ENCODE measurements around the gene CDPF1. TPM values are rescaled to one million over a fixed set of nuclear protein-coding genes. Genes with fewer than 3 reads are reported as not detected.
A peak's percentile ranks its signal among the peaks of the same experiment; 100 is the strongest.

Gene CDPF1
- total RNA-seq, 1 donor from 2014 or later, result 5.7 TPM

- H3K4me3 ChIP-seq (ENCODE audit: insufficient read depth, low read depth, low read length), result no peak overlapping the region
- no peaks in the 10 kb centered on the region for H3K9me3 ChIP-seq (ENCODE audit: insufficient read depth, low read depth, low read length)
- H3K79me2 ChIP-seq (ENCODE audit: insufficient read depth, low read length), result no peaks in the 10 kb centered on the region
- H3K27ac Mint-ChIP-seq (ENCODE audit: unreplicated experiment), result peak overlapping the region; percentile 26
- H3K36me3 ChIP-seq (ENCODE audit: insufficient read depth, low read length), result peaks cover 2% of the 10 kb centered on the region
- H3K4me2 ChIP-seq (ENCODE audit: low read length), result no peak overlapping the region
- no peaks in the 10 kb centered on the region for H3K27me3 ChIP-seq (ENCODE audit: insufficient read depth, low read length)
- TF ChIP-seq EZH2 (IDR thresholded peaks at IDR 0.05; ENCODE audit: insufficient read depth, low read length) (no peak), CTCF (IDR thresholded peaks at IDR 0.05; ENCODE audit: insufficient read depth, low read depth, low read length) (no peak)
- H2AFZ ChIP-seq (ENCODE audit: low read depth, low read length), result no peak overlapping the region
- no peak overlapping the region for H3K9ac ChIP-seq (ENCODE audit: low read length)
- no peaks in the 10 kb centered on the region for H3K9me3 Mint-ChIP-seq (ENCODE audit: unreplicated experiment)
- no peak overlapping the region for H3K4me3 Mint-ChIP-seq (ENCODE audit: unreplicated experiment)
- H3K4me1 Mint-ChIP-seq (ENCODE audit: low read depth, unreplicated experiment), result peaks cover 16% of the 10 kb centered on the region
- FAIRE-seq, result no peak
- no peak for DNase-seq (ENCODE audit: low read depth)
- H4K20me1 ChIP-seq (ENCODE audit: insufficient read depth, low read length), result no peaks in the 10 kb centered on the region
- H3K36me3 Mint-ChIP-seq (ENCODE audit: low read depth, unreplicated experiment), result peaks cover 10% of the 10 kb centered on the region
- no peak overlapping the region for H3K27ac ChIP-seq (ENCODE audit: low read depth, low read length)
- H3K4me1 ChIP-seq (ENCODE audit: insufficient read depth, low read length), result peaks cover 11% of the 10 kb centered on the region
- H3K27me3 Mint-ChIP-seq (ENCODE audit: low read depth, unreplicated experiment), result no peaks in the 10 kb centered on the region
Observed at GRCh38 chr22:46290843-46291785, 41.0 kb upstream of the CDPF1 start.

GRCh38 chr22:46290121-46290842 is 40.2 kb upstream of the CDPF1 start:
- H3K4me2 ChIP-seq (ENCODE audit: low read length), result no peak overlapping the region
- no peak overlapping the region for H3K27ac ChIP-seq (ENCODE audit: low read depth, low read length)
- peaks cover 13% of the 10 kb centered on the region for H3K36me3 Mint-ChIP-seq (ENCODE audit: low read depth, unreplicated experiment)
- peaks cover 5% of the 10 kb centered on the region for H3K36me3 ChIP-seq (ENCODE audit: insufficient read depth, low read length)
- FAIRE-seq, result no peak
- no peaks in the 10 kb centered on the region for H3K27me3 Mint-ChIP-seq (ENCODE audit: low read depth, unreplicated experiment)
- no peak overlapping the region for H3K4me3 ChIP-seq (ENCODE audit: insufficient read depth, low read depth, low read length)
- no peak overlapping the region for H3K9ac ChIP-seq (ENCODE audit: low read length)
- H3K9me3 ChIP-seq (ENCODE audit: insufficient read depth, low read depth, low read length), result no peaks in the 10 kb centered on the region
- no peak for DNase-seq (ENCODE audit: low read depth)
- peaks cover 5% of the 10 kb centered on the region for H3K4me1 ChIP-seq (ENCODE audit: insufficient read depth, low read length)
- H3K9me3 Mint-ChIP-seq (ENCODE audit: unreplicated experiment), result no peaks in the 10 kb centered on the region
- peaks cover 15% of the 10 kb centered on the region for H3K4me1 Mint-ChIP-seq (ENCODE audit: low read depth, unreplicated experiment)
- H2AFZ ChIP-seq (ENCODE audit: low read depth, low read length), result no peak overlapping the region
- H3K27me3 ChIP-seq (ENCODE audit: insufficient read depth, low read length), result no peaks in the 10 kb centered on the region
- no peaks in the 10 kb centered on the region for H4K20me1 ChIP-seq (ENCODE audit: insufficient read depth, low read length)
- peak overlapping the region; percentile 26 for H3K27ac Mint-ChIP-seq (ENCODE audit: unreplicated experiment)
- H3K4me3 Mint-ChIP-seq (ENCODE audit: unreplicated experiment), result no peak overlapping the region
- no peak for TF ChIP-seq EZH2 (IDR thresholded peaks at IDR 0.05; ENCODE audit: insufficient read depth, low read length)
- TF ChIP-seq CTCF (IDR thresholded peaks at IDR 0.05; ENCODE audit: insufficient read depth, low read depth, low read length), result no peak
- no peaks in the 10 kb centered on the region for H3K79me2 ChIP-seq (ENCODE audit: insufficient read depth, low read length)
